ENCODE measurements around the gene WRAP53.

DNA sequence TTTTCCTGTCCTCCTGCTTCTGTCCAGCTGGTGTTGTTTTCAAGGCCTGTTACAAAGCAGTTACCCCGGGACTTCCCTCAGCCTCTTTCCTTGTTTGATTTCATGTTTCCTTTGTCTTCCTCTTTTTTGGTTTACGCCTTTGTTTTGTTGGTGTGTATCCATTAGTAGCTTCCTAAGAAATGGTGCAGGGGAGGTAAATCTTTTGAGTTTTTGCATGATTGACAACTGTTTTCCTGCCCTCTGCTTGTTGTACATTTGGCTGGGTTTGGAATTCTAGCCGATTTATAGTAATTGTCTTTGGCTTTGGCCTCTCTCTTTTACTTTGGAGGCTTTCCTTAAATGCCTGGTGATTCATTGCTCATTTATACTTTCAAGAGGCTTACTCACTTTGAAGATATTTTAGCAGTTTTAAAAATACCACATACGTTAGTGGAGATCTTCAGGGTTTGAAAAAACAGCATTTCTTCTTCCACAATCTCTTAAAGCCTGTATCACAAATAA lies 62.1 kb downstream of the WRAP53 start:
- TF ChIP-seq, protein P1, sequence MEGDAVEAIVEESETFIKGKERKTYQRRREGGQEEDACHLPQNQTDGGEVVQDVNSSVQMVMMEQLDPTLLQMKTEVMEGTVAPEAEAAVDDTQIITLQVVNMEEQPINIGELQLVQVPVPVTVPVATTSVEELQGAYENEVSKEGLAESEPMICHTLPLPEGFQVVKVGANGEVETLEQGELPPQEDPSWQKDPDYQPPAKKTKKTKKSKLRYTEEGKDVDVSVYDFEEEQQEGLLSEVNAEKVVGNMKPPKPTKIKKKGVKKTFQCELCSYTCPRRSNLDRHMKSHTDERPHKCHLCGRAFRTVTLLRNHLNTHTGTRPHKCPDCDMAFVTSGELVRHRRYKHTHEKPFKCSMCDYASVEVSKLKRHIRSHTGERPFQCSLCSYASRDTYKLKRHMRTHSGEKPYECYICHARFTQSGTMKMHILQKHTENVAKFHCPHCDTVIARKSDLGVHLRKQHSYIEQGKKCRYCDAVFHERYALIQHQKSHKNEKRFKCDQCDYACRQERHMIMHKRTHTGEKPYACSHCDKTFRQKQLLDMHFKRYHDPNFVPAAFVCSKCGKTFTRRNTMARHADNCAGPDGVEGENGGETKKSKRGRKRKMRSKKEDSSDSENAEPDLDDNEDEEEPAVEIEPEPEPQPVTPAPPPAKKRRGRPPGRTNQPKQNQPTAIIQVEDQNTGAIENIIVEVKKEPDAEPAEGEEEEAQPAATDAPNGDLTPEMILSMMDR (IDR thresholded peaks at IDR 0.05), result no peak
- TF ChIP-seq POLR2A (IDR thresholded peaks at IDR 0.05), result no peak
- TF ChIP-seq EP300 (IDR thresholded peaks at IDR 0.05), result no peak
